Measurements from ENCODE around the gene ZNF213.

ZNF213 gene

DNA sequence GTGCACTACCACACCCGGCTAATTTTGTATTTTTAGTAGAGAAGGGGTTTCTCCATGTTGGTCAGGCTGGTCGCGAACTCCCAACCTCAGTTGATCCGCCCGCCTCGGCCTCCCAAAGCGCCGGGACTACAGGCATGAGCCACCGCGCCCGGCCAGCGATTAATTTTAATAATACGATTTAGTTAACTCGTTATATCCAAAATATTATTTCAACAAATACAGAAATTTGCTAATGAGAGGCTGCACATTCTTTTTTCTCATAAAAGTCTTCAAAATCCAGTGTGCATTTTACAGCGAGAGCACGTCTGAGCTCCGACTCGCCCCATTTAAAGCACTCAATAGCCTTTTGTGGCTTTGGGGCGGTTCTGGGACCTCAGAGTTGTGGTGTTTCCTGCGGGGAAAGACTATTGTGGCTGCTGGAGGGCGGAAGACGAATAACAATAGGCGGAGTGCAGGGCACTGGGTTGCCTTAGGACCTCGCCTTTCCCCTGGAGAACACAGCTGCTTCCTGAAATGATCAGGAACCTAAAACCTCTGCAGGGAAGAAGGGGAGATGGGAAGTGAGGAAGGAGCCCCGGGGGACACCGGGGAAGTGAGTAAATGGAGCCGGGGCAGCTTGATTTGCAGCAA lies 32.9 kb upstream of the ZNF213 start:
- in situ Hi-C loops (cut with MboI; ENCODE audit: low sequenced_read_pairs, unreplicated experiment): no loop called here
- no peak for DNase-seq (ENCODE audit: low spot score)
- TF ChIP-seq, protein P1, sequence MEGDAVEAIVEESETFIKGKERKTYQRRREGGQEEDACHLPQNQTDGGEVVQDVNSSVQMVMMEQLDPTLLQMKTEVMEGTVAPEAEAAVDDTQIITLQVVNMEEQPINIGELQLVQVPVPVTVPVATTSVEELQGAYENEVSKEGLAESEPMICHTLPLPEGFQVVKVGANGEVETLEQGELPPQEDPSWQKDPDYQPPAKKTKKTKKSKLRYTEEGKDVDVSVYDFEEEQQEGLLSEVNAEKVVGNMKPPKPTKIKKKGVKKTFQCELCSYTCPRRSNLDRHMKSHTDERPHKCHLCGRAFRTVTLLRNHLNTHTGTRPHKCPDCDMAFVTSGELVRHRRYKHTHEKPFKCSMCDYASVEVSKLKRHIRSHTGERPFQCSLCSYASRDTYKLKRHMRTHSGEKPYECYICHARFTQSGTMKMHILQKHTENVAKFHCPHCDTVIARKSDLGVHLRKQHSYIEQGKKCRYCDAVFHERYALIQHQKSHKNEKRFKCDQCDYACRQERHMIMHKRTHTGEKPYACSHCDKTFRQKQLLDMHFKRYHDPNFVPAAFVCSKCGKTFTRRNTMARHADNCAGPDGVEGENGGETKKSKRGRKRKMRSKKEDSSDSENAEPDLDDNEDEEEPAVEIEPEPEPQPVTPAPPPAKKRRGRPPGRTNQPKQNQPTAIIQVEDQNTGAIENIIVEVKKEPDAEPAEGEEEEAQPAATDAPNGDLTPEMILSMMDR (IDR thresholded peaks at IDR 0.05; ENCODE audit: borderline replicate concordance, control extremely low read depth, extremely low read depth, insufficient read depth, missing control alignments): no peak

DNA sequence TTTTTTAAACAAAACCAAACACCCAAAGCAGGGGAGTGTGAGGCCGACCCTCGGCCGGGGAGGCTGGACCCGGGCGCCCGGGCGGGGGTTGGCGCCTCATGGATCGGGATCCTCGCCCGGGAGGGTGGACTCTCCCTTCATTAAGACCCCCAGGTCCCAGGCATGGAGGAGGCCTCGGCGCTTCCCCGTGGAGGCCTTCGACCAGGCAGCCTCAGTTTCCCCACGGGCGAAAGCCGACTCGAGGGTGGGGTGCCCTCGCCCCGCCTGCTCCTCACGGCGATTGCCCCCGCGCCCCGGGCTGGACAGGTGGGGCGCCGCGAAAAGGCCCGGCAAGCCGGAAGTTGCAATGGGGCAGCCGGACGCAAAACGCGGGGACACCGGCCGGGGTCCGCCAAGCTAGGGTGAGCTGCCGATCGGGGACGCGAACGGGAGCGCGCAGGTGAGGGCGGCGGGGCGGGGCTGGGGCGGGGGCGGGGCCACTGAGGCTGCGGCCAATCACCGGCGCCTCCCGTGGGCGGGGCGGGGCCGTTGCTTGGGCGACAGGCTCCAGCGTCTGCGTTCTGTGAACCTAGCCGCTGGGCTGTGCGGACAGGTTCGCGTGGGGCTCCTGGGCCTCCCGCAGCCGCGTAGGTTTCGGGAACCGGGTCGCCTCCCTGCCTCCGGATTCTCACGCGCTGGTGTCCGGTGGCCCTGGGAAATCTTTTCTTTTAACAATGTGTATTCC lies 28.5 kb upstream of the ZNF213 start:
- peak; percentile 99 for DNase-seq (ENCODE audit: low spot score)
- in situ Hi-C loops (cut with MboI; ENCODE audit: low sequenced_read_pairs, unreplicated experiment): no loop called here
- TF ChIP-seq, protein P1 (IDR thresholded peaks at IDR 0.05; ENCODE audit: borderline replicate concordance, control extremely low read depth, extremely low read depth, insufficient read depth, missing control alignments): no peak

DNA sequence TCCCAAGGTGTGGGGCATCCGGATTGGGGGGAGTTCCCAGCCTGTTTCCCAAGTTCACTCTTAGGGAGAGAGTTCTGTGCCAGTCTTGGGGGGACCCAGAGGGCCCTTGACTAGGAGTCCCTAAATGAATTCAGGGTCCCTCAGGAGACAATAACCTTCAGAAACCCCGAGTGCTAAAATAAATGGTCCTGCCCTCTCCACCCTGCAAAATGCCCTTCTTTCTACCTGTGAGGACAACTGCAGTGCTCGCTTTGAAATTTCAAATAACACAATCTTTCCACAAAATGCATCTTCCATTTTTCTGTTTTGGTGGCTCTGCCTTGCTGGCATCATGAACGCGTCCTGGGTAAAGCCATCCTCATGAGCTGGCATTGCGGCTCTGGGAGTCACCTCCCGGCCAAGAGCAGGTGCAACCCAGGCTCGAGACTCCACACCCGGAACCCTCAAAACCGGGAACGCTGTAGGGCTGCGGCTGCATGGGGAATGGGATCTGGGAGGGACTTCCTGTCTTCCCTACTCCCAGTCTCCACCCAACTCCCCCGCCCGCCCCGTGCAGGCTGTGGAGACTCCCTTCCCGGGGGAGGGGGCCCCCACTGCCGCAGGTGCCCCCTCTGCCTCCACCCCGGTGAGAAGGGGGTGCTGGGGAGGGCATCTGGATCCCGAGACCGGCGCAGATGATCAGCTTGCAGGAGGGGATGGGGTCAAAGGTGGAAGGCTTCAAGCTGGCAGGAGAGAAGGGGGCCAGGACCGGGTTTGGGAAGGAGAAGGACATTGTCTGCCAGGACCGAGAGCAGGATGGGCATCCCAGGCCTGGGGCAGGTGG lies 22.6 kb upstream of the ZNF213 start, which contains the start of gene ZNF205:
Gene ZNF205 (plus strand): TSS at position 529 of the 823 bp plus-strand sequence. CDS start 845 bp downstream, outside the sequence.
- TF ChIP-seq, protein P1 (IDR thresholded peaks at IDR 0.05; ENCODE audit: borderline replicate concordance, control extremely low read depth, extremely low read depth, insufficient read depth, missing control alignments): no peak
- no peak for DNase-seq (ENCODE audit: low spot score)
- in situ Hi-C loops (cut with MboI; ENCODE audit: low sequenced_read_pairs, unreplicated experiment): no loop called here

DNA sequence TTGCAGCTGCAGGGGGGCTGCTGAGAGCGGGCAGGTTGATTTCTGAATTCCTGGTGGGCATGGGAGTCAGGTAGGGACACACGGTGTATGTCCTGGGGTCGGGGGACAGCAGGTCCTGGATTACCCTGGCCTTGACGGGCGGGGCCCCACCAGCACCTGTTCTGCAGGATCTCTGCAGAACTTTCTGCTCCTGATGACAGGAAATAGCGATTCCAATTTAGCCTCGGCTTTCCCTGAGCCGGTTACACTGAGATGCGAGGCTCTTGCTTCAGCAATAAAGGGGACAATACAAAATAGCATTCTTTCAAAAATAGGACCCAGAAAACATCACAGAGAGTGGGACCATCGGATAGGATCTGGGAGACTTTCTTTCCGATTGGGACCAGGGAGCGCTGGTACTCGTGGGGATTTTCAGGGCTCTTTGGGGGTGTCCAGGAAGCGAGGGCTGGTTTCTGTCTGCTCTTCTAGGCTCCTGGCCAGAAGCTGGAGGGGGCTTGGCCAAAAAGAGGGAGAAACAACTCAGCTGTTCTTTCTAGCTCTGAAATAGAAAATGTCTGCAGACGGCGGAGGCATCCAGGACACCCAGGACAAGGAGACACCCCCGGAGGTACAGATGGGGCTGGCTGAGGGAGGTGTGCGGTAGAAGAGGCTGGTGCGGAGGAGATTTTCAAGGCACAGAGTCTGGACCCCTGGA lies 21.8 kb upstream of the ZNF213 start:
- TF ChIP-seq, protein P1 (IDR thresholded peaks at IDR 0.05; ENCODE audit: borderline replicate concordance, control extremely low read depth, extremely low read depth, insufficient read depth, missing control alignments): no peak
- no peak for DNase-seq (ENCODE audit: low spot score)
- in situ Hi-C loops (cut with MboI; ENCODE audit: low sequenced_read_pairs, unreplicated experiment): no loop called here

DNA sequence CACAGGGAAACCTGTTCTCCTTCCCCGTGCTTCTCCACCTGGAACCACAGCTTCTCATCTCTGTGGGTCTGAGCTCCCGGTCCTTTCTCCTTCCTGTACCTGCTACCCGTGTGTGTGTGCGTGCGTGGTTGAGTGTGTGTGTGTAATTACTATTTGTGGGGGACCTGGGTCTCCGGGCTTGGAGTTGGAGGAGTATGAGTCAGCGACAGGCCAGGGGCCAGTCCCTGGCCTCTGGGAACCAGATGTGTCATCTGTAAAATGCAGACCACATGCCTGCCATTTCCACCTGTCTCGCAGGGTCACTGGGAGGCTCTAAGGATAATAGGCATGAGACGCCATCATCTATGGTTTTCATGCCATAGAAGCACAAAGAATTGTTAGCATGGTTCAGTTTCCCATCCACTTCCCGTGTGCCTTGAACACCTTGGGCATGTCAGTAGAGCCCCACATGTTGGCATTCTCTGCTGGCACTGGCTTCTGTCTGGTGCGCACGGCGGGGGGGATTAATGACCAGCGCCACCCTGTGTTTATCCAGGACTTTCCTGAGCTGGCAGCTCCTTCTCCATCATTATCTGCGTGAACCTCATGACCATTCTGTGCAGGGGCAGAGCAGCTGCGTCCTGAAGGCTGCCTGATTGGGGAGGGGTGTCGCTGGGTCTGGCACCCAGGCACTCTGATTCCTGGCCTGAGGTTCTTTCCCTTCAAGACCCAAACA lies 20.9 kb upstream of the ZNF213 start:
- DNase-seq (ENCODE audit: low spot score): no peak
- in situ Hi-C loops (cut with MboI; ENCODE audit: low sequenced_read_pairs, unreplicated experiment): no loop called here
- TF ChIP-seq, protein P1 (IDR thresholded peaks at IDR 0.05; ENCODE audit: borderline replicate concordance, control extremely low read depth, extremely low read depth, insufficient read depth, missing control alignments): no peak
